ENCODE measurements around the gene RAB34.

DNA sequence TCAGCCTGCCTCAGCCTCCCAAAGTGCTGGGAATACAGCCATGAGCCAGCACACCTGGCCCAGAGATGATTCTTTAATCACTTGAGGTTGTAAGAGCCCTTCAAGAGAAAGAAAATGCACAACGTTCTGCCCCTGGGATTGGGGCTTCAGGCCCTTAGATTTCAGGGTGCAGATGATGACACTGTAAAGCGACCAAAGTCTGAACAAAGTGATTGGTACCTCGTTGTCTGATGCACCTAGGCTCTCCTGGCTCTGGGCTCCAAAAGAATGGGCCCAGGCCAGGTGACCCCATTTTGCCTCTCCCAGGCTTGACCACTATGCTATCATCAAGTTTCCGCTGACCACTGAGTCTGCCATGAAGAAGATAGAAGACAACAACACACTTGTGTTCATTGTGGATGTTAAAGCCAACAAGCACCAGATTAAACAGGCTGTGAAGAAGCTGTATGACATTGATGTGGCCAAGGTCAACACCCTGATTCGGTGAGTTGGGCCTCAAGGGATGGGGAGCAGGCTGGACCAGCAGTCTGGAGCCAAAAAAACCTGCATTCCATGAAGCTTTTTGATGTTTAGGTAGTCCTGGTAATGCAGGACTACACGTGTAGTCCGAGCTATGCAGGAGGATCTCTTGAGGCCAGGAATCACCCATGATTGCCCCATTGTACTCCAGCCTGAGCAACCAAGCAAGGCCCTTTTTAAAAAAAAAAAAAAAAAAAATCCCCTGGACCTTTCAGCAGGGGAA, 4.9 kb upstream of the RAB34 start:
- no peak for TF ChIP-seq EZH2 (IDR thresholded peaks at IDR 0.05; ENCODE audit: insufficient read depth, poor library complexity, severe bottlenecking)
- TF ChIP-seq EZH2phosphoT487 (IDR thresholded peaks at IDR 0.05; ENCODE audit: insufficient read depth, low read depth): no peak
